Measurements from ENCODE around the gene FAIM.

GRCh38 chr3:138668107-138668506 lies 59.5 kb downstream of the FAIM start:
- TF ChIP-seq CTCF (IDR thresholded peaks at IDR 0.05) = no peak
- no peak for TF ChIP-seq POLR2A (IDR thresholded peaks at IDR 0.05)
- TF ChIP-seq POLR2AphosphoS5 (IDR thresholded peaks at IDR 0.05) = no peak

Measured in transverse colon (tissue), 4 donors.